MM.1S (cell line): ENCODE results near the gene PDCD10.

ENCODE experiments used
- DNase-seq: peaks from one replicate; pipeline ENCODE4 v3.0.0-alpha.2; 2015
- H2AFZ ChIP-seq: fragments of 300-600 bp; sonication (generic); 2 replicates; pipeline ENCODE4 v1.6.0; 2016; ENCODE audit warnings: antibody characterized with exemption, low read length
- H3F3A ChIP-seq: fragments of 300-600 bp; sonication (generic); 2 replicates; pipeline ENCODE4 v1.6.1; 2016; ENCODE audit warnings: mild to moderate bottlenecking, antibody characterized with exemption, low read length, moderate library complexity, mixed read lengths; ENCODE audit not compliant: insufficient read depth
- H3K27ac ChIP-seq: fragments of 300-600 bp; sonication (generic); 2 replicates; pipeline ENCODE4 v1.5.1; 2016; ENCODE audit warnings: mild to moderate bottlenecking, low read length
- H3K27me3 ChIP-seq: fragments of 300-600 bp; sonication (generic); replicated peaks from 2 replicates; pipeline ENCODE4 v1.6.0; 2016; ENCODE audit warnings: low read length; ENCODE audit not compliant: insufficient read depth
- H3K36me3 ChIP-seq: fragments of 300-600 bp; sonication (generic); replicated peaks from 2 replicates; pipeline ENCODE4 v1.6.1; 2016; ENCODE audit warnings: mild to moderate bottlenecking, low read length, mixed read lengths; ENCODE audit not compliant: insufficient read depth
- H3K4me1 ChIP-seq: fragments of 300-600 bp; sonication (generic); 2 replicates; pipeline ENCODE4 v1.6.1; 2016; ENCODE audit warnings: low read length, mixed read lengths
- H3K4me2 ChIP-seq: fragments of 300-600 bp; sonication (generic); 2 replicates; pipeline ENCODE4 v1.6.0; 2016; ENCODE audit warnings: low read depth, low read length
- H3K4me3 ChIP-seq: fragments of 300-600 bp; sonication (generic); 2 replicates; pipeline ENCODE4 v1.5.1; 2016; ENCODE audit warnings: low read length, mixed read lengths
- H3K79me2 ChIP-seq: fragments of 300-600 bp; sonication (generic); 2 replicates; pipeline ENCODE4 v1.6.1; 2016; ENCODE audit warnings: mixed run types, low read length, mixed read lengths
- H3K9ac ChIP-seq: fragments of 300-600 bp; sonication (generic); 2 replicates; pipeline ENCODE4 v1.6.1; 2016; ENCODE audit warnings: low read length, mixed read lengths
- H3K9me2 ChIP-seq: fragments of 300-600 bp; sonication (generic); replicated peaks from 2 replicates; pipeline ENCODE4 v1.6.1; 2016; ENCODE audit warnings: mild to moderate bottlenecking, low read length, mixed read lengths; ENCODE audit not compliant: insufficient read depth
- H3K9me3 ChIP-seq: fragments of 300-600 bp; sonication (generic); replicated peaks from 2 replicates; pipeline ENCODE4 v1.6.1; 2016; ENCODE audit warnings: mild to moderate bottlenecking, low read length, mixed read lengths; ENCODE audit not compliant: insufficient read depth
- H4K20me1 ChIP-seq: fragments of 300-600 bp; sonication (generic); 2 replicates; pipeline ENCODE4 v1.6.1; 2016; ENCODE audit warnings: mild to moderate bottlenecking, low read length, moderate library complexity, mixed read lengths; ENCODE audit not compliant: insufficient read depth
- EZH2 ChIP-seq: fragments of 300-600 bp; sonication (generic); optimal IDR thresholded peaks from 2 replicates; pipeline ENCODE3; 2017; ENCODE audit warnings: low read depth, mild to moderate bottlenecking, antibody characterized with exemption, low read length, mixed read lengths
- EZH2phosphoT487 ChIP-seq: fragments of 300-600 bp; sonication (generic); IDR thresholded peaks from 2 replicates; pipeline ENCODE4 v1.6.1; 2018; ENCODE audit warnings: antibody characterized with exemption, low read length
- TF ChIP-seq, protein P1 (sequence below): fragments of 300-600 bp; sonication (generic); IDR thresholded peaks from 2 replicates; pipeline ENCODE4 v1.5.1; 2016; ENCODE audit warnings: antibody characterized with exemption, low read length, mixed read lengths

Gene PDCD10

DNA sequence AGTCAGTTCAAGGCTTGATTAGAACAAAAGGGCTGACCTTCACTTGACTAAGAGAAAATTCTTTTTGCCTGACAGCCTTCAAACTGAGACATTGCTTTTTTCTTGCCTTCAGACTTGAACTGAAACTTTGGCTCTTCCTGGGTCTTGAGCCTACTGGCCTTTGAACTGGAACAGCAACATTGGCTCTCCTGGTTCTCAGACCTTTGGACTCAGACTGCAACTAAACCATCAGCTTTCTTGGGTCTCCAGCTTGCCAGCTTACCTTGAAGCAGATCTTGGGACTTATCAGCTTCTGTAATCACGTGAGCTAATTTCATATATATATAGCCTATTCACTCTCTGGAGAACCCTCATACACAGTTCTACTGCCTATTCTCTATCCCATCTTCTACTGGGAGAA is 61.5 kb downstream of the PDCD10 start:
- no peak overlapping the region for H2AFZ ChIP-seq
- H3K9ac ChIP-seq, result no peak overlapping the region
- H3K4me3 ChIP-seq, result no peak overlapping the region
- H3K4me1 ChIP-seq, result no peaks in the 10 kb centered on the region
- H3F3A ChIP-seq, result no peaks in the 10 kb centered on the region
- no peaks in the 10 kb centered on the region for H3K27me3 ChIP-seq
- DNase-seq, result no peak
- no peaks in the 10 kb centered on the region for H3K79me2 ChIP-seq
- no peak overlapping the region for H3K4me2 ChIP-seq
- no peak overlapping the region for H3K27ac ChIP-seq
- no peak for TF ChIP-seq EZH2
- TF ChIP-seq, protein P1, sequence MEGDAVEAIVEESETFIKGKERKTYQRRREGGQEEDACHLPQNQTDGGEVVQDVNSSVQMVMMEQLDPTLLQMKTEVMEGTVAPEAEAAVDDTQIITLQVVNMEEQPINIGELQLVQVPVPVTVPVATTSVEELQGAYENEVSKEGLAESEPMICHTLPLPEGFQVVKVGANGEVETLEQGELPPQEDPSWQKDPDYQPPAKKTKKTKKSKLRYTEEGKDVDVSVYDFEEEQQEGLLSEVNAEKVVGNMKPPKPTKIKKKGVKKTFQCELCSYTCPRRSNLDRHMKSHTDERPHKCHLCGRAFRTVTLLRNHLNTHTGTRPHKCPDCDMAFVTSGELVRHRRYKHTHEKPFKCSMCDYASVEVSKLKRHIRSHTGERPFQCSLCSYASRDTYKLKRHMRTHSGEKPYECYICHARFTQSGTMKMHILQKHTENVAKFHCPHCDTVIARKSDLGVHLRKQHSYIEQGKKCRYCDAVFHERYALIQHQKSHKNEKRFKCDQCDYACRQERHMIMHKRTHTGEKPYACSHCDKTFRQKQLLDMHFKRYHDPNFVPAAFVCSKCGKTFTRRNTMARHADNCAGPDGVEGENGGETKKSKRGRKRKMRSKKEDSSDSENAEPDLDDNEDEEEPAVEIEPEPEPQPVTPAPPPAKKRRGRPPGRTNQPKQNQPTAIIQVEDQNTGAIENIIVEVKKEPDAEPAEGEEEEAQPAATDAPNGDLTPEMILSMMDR, result no peak
- no peak for TF ChIP-seq EZH2phosphoT487
- no peaks in the 10 kb centered on the region for H3K9me3 ChIP-seq
- no peaks in the 10 kb centered on the region for H4K20me1 ChIP-seq
- no peaks in the 10 kb centered on the region; the same call in 1 of the 2 replicates for H3K36me3 ChIP-seq
- H3K9me2 ChIP-seq, result no peaks in the 10 kb centered on the region

DNA sequence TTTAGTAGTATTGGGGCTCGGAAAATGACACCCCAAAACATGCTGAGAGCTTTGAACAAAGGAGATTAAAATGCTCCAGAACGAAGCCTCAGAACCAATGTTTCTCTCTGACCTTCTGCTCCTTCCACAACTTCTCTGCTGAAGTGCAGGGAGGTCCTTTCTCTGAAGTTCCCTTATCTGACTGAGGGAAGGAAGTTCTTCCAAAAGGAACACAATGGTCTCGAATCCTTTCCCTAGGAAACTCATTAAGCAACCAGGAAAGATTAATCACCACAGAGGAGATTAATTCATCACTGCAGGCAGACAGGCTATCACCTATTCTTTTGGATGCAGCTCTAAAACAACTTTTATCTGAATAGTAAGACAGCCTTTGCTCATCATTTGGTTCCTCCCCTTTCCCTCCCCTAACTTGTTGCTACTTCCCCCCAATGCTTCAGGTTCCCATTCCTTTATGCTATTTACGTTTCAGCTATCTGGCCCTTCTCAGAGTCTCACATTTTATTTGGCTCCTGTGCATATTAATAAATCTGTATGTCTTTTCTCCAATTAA is 62.7 kb downstream of the PDCD10 start:
- no peak for DNase-seq
- Histone ChIP-seq H3K9ac (no peak overlapping the region), H3F3A (no peaks in the 10 kb centered on the region), H3K9me2 (no peaks in the 10 kb centered on the region), H3K36me3 (no peaks in the 10 kb centered on the region), H3K27me3 (no peaks in the 10 kb centered on the region), H2AFZ (no peak overlapping the region), H3K27ac (no peak overlapping the region), H3K9me3 (no peaks in the 10 kb centered on the region), H3K4me2 (no peak overlapping the region), H3K4me3 (no peak overlapping the region), H4K20me1 (no peaks in the 10 kb centered on the region), H3K79me2 (no peaks in the 10 kb centered on the region), H3K4me1 (no peaks in the 10 kb centered on the region)
- TF ChIP-seq EZH2, result no peak
- no peak for TF ChIP-seq EZH2phosphoT487
- TF ChIP-seq, protein P1, result no peak

DNA sequence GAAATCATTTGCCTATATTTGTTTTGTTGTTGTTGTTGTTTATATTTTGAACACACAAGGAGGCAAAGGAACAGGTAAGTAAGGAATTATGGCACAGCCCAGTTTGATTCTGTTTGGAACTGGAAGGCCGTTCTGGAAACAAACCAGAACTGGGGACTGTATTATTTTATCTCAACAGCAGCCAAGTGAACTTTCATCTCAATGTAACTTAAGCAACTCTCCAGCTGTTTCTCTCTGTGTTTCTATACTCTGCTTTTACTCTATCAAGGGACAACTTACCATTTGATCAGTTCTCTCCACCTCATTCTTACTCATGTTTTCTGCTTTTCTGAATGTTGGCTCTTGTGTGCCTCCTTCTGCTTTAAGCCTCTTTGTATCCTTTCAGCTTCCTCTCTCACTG is 65.0 kb downstream of the PDCD10 start:
- Histone ChIP-seq H3K4me3 (no peak overlapping the region), H3K27ac (no peak overlapping the region), H2AFZ (no peak overlapping the region), H3K4me2 (no peak overlapping the region), H3K36me3 (no peaks in the 10 kb centered on the region), H3K4me1 (no peaks in the 10 kb centered on the region), H3K79me2 (no peaks in the 10 kb centered on the region), H3K9me3 (no peaks in the 10 kb centered on the region), H3K27me3 (no peaks in the 10 kb centered on the region), H4K20me1 (no peaks in the 10 kb centered on the region), H3F3A (no peaks in the 10 kb centered on the region), H3K9ac (no peak overlapping the region), H3K9me2 (no peaks in the 10 kb centered on the region)
- no peak for TF ChIP-seq EZH2
- TF ChIP-seq, protein P1, result no peak
- no peak for DNase-seq
